Stimulated activated CD8-positive, alpha-beta memory T cell treated with anti-CD3 and anti-CD28 coated beads, Interleukin-15, amount 100 ng/mL, for 1 hour (primary cell): ENCODE measurements around the gene SLC27A4.

Experiments
- DNase-seq: peaks from one replicate; pipeline ENCODE4 v3.0.0-alpha.2; 2020; ENCODE audit warnings: low read depth

SLC27A4 gene

DNA sequence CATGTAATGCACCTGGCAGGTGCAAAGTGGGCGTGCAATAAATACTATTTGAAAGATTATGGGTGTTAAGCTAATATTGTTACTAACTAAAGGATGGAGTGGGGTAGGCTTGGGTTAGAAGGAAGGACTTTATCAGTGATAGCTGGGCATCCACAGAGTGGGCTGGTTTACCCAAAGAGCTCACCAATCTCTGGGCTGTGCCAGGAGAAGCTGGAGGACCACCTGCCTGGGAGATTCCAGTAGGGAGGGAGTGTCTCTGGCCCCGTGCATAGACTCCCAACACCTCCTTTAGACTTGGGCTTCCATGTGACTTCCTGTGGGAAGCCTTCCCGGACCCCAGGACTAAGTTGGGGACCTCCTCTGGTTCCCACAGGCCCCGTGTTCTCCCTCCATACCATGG is 25.2 kb downstream of the SLC27A4 start:
- DNase-seq, result no peak

GRCh38 chr9:128369024-128369706 is 28.8 kb downstream of the SLC27A4 start:
- DNase-seq, result no peak

DNA sequence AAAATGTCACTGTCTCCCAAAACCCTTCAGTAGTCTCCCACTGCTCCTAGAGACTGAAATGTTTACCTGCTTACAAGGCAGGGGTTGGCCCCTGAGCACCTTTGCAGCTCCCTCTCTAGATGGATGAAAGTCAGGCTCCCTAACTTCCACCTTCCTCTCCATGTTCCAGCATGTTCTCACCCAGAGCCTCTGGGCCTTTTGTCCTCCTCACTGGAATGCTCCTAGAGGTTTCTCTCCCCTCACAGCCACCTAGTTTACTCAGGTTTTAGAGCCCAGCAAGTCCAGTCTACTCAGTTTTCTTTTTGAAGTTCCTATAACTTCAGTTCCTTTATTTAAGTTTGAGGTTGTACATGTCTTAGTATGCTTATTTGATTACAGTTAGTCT is 30.0 kb downstream of the SLC27A4 start:
- no peak for DNase-seq

DNA sequence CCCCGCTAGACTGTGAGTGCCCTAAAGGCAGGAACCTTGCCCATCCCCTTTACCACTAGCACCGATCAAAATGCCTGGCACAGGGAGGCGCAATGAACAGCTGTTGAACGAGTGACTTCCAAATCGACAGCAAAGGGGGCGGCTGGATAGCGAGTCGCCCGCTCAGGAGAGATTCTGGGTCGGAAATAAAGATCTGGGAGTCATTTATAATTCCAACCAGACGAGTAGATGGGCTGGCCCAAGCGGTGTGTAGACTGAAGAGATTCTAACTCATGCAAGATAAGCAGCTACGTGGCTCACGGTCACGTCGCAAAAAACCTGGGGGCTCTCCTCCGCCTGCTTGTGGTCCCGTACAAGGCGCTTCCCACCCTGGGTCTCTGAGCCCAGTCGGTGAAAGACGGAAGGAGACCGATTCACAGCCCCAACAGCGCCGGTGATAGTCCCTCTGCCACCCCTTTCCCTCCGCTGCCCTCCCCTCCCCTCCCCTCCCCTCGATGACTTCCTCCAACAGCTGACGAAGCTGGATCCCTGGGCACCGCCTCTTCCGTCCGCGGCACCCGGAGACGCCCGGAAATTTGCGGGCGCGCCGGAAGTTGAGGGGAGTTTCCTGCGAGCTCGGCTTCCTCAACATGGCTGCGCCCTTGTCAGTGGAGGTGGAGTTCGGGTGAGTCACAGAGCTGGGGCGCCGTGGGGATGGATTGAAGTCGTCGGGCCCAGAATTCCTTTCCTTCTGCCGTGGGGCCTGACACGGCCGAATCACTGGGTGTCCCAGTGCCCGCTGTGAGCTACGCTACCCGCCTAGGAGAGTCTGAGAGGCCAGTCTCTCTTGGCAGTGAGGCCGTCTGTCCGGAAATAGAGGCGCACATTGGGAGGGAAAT is 30.7 kb downstream of the SLC27A4 start, which contains the start of gene URM1:
Gene URM1, plus strand, starts transcription at position 623 of the 878 bp plus-strand sequence. Its CDS starts 7 bp downstream, at position 630.
- peak; percentile 92 for DNase-seq

DNA sequence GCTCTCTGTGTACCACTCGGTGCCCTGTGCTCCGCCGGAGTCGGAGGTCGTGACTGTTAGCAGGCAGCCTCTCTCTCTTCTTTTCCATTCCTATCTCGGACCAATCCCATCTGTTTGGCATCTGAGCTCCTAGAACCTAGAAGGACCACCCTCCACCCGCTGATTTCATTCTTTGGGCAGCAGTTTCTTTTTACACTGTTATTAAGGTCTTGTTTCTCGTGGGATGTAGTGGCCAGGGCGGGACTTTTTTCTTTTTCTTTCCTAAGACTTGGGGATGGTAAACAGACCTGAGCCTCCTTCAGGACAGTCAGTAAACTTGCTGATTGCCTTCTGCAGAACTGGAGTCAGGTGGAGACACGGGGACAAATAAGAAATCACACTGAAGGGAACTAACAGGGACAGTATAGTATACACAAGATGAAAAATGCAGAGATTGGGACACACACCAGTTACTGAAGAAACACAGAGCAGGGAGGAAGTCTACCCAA is 31.3 kb downstream of the SLC27A4 start:
- no peak for DNase-seq

DNA sequence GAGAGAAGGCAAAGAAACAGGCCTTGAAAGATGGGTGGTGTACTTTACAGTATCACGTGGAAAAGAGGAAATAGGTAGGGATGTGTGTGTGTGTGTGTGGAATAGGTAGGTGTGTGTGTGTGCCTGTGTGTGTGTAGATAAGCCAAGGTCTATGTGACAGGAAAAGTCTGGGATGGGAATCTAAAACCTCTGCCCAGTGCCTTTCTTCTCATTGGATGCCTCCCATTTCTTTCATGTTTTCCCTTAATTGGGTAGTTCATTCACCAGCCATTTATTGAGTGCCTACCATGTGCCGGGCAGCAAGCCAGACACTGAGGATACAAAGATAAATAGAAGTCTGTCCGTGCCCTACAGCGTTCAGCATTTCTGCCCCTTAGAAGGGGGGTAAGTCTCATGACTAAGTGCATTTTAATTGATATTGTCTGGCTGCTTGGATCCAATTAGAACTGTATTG is 31.9 kb downstream of the SLC27A4 start:
- DNase-seq, result no peak

- no peak for DNase-seq
Measured at GRCh38 chr9:128372784-128373183, 32.5 kb downstream of the SLC27A4 start.

- no peak for DNase-seq
Measured at GRCh38 chr9:128374221-128374675, 33.9 kb downstream of the SLC27A4 start.

DNA sequence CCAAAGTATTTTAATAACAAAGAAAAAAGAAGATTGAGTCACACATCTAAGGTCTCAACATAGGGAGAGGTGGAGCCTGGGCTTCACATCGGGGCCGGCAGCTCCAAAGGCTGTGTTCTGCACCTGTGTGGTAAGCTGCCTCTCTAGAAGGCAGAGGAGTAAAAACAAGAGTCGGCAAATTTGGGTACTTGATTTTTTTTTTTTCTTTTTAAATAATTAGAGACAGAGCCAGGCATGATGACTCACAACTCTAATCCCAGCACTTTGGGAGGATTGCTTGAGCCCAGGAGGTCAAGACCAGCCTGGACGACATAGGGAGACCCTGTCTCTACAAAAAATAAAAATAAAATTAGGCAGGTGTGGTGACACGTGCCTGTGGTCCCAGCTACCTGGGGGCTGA is 35.5 kb downstream of the SLC27A4 start:
- DNase-seq, result no peak

DNA sequence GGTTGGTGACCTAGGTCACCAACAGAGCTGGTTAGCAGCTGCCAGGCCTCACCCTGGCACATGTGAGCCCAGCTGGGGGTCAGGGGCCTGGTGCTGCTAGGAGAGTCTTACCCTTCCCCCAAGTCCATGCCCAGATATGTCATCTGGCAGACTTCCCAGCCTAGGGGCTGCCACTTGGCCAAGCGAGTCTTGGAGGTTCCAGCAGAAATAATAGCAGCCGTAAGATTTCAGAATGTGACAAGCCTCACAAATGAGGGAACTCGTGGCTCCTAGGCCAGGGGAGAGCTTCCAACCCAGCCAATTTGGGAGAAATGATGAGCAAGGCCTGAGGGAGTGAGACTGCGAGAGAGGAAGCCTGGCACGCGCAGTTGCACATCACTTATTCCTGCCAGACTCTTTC is 41.9 kb downstream of the SLC27A4 start:
- no peak for DNase-seq

DNA sequence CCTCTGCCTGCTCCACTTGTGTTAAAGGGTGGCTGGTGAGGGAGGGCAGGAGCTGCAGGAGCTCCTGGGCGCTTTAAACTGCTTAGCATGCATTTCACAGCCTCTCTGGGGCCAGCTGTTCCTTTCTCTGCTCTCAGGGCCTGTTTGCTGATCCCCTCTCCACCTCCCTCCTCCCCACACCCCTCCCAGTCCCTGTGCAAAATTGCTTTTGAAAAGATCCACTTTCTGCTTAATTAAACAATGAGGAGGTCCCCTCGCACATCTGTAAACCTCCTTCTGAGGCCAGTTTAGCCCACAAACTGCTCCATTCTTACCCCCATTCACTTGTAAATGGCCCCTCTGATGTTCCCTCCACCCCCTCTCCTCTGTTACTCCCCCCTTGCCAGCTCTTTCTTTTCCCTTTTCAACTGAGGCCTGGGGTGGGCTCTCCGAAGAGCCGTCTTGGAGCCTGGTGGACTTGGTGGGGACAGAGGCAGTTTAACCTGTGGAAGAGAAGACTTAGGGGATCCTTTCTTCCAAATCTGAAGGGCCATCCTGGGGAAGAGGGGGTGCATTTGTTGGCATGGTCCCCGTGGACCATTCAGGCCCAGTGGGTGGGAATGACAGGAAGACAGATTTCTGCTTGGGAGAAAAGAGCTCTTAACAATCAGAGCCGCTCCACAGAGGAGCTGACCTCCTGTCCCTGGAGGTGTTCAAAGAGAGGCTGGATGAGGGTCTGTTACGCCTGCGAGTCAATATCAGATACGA is 42.9 kb downstream of the SLC27A4 start:
- no peak for DNase-seq

DNA sequence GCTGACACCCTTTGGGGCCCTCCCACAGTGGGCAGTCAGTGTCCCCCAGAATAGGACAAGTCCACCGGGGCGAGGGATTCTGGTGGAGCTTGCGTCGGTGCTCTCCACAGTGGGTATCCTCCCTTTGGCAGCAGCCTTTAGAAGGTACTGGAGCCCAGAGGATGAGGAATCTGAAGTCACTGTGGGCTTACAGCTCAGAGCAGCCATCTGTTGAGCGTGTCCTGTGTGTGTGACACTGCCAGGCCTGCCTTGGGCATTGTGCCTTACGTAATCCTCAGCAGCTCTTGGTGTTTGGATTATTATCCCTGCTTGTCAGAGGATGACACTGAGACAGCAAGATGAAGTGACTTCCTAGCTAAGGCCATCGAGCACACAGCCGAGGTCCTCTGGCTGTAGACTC is 43.5 kb downstream of the SLC27A4 start:
- DNase-seq, result no peak

DNA sequence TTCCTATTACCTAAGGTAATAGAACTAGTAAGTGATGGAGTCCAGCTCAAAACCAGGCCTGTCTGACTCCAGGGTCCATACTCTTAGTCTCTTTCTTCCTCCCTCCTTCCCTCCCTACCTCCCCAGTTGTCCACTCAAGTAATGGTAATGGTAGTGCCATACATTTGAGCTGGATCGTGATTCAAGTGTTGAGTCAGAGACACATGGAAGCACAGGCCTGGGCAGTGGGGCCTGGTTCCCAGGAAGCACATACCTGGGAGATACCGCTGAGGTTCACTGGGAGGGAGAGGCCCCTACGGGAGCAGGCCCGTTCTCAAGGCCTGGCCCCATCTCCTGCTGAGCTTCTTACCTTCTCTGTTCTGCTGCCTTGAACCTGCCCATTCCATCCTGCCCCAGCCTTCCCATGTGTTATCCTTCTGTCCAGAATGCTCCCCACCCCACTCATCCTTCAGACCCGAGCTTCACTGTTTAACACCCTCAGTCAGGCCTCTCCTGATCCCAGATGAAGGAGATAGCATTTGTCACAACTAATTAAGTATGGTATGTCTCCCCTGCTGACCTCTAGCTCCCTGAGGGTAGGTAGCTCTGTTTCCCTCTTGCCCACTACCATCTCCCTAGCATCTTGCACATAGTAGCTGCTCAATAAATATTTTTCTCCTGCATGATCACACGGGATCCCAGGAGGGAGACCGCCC is 44.6 kb downstream of the SLC27A4 start:
- DNase-seq, result no peak

DNA sequence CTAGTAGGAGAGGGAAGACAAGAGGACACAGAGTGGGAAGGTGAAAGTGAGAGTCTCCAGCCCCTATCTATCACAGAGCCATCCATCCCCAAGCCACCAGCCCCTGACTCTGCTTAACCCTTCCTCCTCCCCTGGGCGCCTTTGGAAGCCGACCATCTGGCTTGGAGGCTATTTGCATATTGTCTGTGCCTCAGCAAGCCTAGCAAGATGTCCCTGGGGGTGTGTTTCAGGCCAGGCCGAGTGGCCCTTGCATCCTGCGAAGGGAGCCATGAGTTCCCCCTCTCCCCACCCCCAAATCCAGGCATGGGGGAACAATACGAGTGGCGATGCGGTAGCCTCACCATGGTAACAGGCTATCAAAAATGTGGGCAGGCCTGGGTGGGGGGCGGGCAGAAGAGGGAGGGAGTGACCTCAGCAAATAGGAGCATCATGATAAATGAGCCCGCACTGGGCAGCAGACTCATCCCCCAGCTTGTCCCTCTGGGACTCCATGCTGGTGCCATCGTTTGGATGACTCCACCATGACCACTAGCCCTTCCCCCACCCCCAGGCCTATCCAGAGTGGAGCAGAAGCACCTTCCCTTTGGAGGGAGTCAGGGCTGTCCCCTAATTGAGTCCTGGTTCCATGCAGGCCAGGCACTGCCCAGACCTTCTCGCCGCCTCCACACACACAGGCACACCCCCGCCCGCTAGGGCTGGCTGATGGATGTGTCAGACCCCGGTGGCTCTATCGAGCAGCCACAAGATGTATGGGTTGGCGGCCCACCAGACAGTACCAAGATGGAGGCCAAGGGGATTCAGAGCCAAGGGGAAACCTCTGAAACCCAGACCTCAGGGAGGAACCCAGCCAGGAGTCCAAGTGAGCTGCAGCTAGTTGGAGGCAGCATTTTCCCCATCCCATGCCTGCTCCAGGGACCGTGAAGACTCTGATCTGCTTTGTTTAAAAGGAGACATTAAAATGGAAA is 45.5 kb downstream of the SLC27A4 start:
- DNase-seq, result no peak

- DNase-seq, result no peak
Measured at GRCh38 chr9:128388150-128388549, 47.8 kb downstream of the SLC27A4 start.

DNA sequence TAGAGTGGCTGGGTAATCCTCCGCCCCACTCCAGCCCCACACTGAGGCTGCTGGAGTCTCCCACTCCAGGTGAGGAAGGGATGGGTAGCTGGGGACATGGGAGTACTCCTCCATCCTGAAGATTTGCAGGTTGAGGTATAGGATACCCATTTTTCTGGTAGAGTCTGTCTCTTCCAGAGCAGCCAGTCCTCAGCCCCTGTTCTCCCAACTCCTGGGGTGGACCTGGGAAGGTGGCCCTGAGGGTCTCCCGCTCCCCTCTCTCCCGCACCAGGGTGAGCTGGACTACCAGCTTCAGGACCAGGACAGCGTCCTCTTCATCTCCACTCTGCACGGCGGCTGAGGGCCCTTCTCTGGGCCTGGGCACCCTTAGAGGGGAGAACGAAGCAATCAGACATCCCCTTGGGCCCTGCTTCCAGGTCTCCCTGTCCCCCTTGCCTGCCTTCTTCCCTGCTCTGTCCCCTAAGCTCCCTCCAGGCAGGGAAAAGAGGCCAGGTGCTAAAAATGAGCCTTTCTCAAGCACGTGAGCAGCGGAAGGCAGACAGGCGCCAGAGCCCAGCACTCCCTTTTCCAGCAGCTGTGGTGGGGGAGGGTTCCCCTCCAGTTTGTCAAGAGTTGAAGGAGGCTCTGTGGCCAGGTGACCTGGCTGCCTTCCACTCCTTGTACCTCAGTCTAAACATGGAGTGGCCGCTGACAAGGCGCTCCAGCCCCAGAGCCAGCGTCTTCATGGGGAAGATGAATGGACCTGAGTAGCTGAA is 49.2 kb downstream of the SLC27A4 start:
- no peak for DNase-seq

DNA sequence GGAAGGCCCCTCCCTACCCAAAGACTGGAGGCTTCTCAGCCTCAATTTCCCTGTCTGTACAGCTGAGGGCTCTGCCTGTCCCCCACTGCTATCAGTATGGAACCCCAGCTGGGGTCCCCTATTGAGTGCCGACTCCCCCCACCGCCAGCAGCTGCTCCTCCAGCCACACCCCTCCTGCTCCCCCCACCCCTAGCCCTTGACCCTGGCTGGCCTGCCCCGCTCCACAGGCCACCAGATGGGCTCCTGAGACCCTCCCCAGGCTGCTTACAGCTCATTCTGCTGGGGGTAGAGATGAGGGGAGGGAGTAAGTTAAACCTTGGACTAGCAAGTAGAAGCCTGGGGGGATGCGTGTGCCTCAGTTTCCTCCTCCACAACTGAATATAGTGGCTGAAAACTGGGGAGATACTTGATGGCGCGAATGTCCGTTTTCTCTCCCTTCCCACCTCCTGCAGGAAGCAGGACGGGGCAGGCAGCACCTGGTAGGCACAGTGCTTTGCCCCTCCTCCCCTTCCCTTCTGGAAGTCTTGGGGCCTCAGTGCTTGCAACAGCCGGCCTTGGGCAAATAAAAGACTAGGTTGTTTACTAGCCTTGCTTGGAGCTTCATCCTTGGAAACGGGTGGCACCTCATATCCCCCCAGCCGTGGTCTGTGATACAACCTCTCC is 50.0 kb downstream of the SLC27A4 start:
- DNase-seq, result no peak

- DNase-seq, result no peak
Measured at GRCh38 chr9:128390813-128391711, 50.7 kb downstream of the SLC27A4 start.
